Activated CD4-positive, alpha-beta T cell treated with anti-CD3 and anti-CD28 coated beads, Interleukin-2, amount 10 ng/mL, durations not matched to agents 24 days and 14 days (primary cell): ENCODE results near the gene DIPK1A. TPM values are rescaled to one million over a fixed set of nuclear protein-coding genes. Genes with fewer than 3 reads are reported as not detected.

Source experiments
- DNase-seq: peaks from one replicate; pipeline ENCODE4 v3.0.0; 2022
- H3K27ac Mint-ChIP-seq: one replicate; pipeline ENCODE4 v1.8.0; 2022; ENCODE audit warnings: mild to moderate bottlenecking, mixed read lengths
- H3K27me3 Mint-ChIP-seq: one replicate; pipeline ENCODE4 v1.8.0; 2022; ENCODE audit warnings: mixed read lengths
- H3K36me3 Mint-ChIP-seq: one replicate; pipeline ENCODE4 v1.8.0; 2022; ENCODE audit warnings: low read depth, mild to moderate bottlenecking, mixed read lengths
- H3K4me1 Mint-ChIP-seq: one replicate; pipeline ENCODE4 v1.8.0; 2021; ENCODE audit warnings: mixed read lengths
- H3K4me3 Mint-ChIP-seq: one replicate; pipeline ENCODE4 v1.8.0; 2022; ENCODE audit warnings: mild to moderate bottlenecking, moderate library complexity, mixed read lengths
- H3K9me3 Mint-ChIP-seq: one replicate; pipeline ENCODE4 v1.8.0; 2021; ENCODE audit warnings: mixed read lengths
- intact Hi-C: fragments of 100-400 bp; cut with micrococcal nuclease; formaldehyde crosslinking; loops from one replicate; pipeline ENCODE4 v1.15.1; 2023
- total RNA-seq: library from RNA; stranded (reverse); gene quantifications from 2 replicates; pipeline ENCODE4 v1.2.3, GENCODE V29; 2022

The DIPK1A gene
- total RNA-seq, 1 donor from 2014 or later: 19.7 TPM

- no peak for DNase-seq
- peaks cover 29% of the 10 kb centered on the region for H3K4me1 Mint-ChIP-seq
- H3K27me3 Mint-ChIP-seq: no peaks in the 10 kb centered on the region
- intact Hi-C loops: no loop called here
- no peak overlapping the region for H3K27ac Mint-ChIP-seq
- H3K36me3 Mint-ChIP-seq: peaks cover 14% of the 10 kb centered on the region
- H3K9me3 Mint-ChIP-seq: no peaks in the 10 kb centered on the region
- no peak overlapping the region for H3K4me3 Mint-ChIP-seq
Measured at GRCh38 chr1:92879316-92879968, 81.8 kb downstream of the DIPK1A start.

- Mint-ChIP-seq H3K36me3 (peaks cover 27% of the 10 kb centered on the region), H3K9me3 (no peaks in the 10 kb centered on the region), H3K4me3 (peak overlapping the region; percentile 42), H3K27me3 (no peaks in the 10 kb centered on the region), H3K4me1 (peaks cover 20% of the 10 kb centered on the region), H3K27ac (peak overlapping the region; percentile 8)
- no peak for DNase-seq
- intact Hi-C loops: no loop called here
Measured at GRCh38 chr1:92877792-92878191, 83.5 kb downstream of the DIPK1A start.

GRCh38 chr1:92877081-92877711 is 84.1 kb downstream of the DIPK1A start:
- Mint-ChIP-seq H3K4me3 (peak overlapping the region; percentile 42), H3K27me3 (no peaks in the 10 kb centered on the region), H3K4me1 (peaks cover 16% of the 10 kb centered on the region), H3K36me3 (peaks cover 31% of the 10 kb centered on the region), H3K9me3 (no peaks in the 10 kb centered on the region), H3K27ac (peak overlapping the region; percentile 41)
- DNase-seq: no peak
- intact Hi-C loops: no loop called here

GRCh38 chr1:92876351-92876750 is 84.9 kb downstream of the DIPK1A start:
- DNase-seq: no peak
- intact Hi-C loops: no loop called here

GRCh38 chr1:92874987-92875386 is 86.3 kb downstream of the DIPK1A start:
- Mint-ChIP-seq H3K4me1 (peaks cover 18% of the 10 kb centered on the region), H3K36me3 (peaks cover 40% of the 10 kb centered on the region), H3K27ac (no peak overlapping the region), H3K9me3 (no peaks in the 10 kb centered on the region), H3K27me3 (no peaks in the 10 kb centered on the region), H3K4me3 (no peak overlapping the region)
- no peak for DNase-seq
- intact Hi-C loops: no loop called here

More at GRCh38 chr1:92876351-92876750, 84.9 kb downstream of the DIPK1A start:
- H3K36me3 Mint-ChIP-seq: peaks cover 35% of the 10 kb centered on the region
- H3K4me1 Mint-ChIP-seq: peaks cover 16% of the 10 kb centered on the region
- H3K27me3 Mint-ChIP-seq: no peaks in the 10 kb centered on the region
- H3K27ac Mint-ChIP-seq: no peak overlapping the region
- no peak overlapping the region for H3K4me3 Mint-ChIP-seq
- H3K9me3 Mint-ChIP-seq: no peaks in the 10 kb centered on the region

GRCh38 chr1:92872719-92873118 is 88.5 kb downstream of the DIPK1A start:
- Mint-ChIP-seq H3K9me3 (no peaks in the 10 kb centered on the region), H3K4me3 (no peak overlapping the region), H3K36me3 (peaks cover 43% of the 10 kb centered on the region), H3K4me1 (peaks cover 9% of the 10 kb centered on the region), H3K27me3 (no peaks in the 10 kb centered on the region), H3K27ac (no peak overlapping the region)
- DNase-seq: no peak
- intact Hi-C loops: no loop called here

- H3K4me3 Mint-ChIP-seq: no peak overlapping the region
- peaks cover 2% of the 10 kb centered on the region for H3K4me1 Mint-ChIP-seq
- H3K27ac Mint-ChIP-seq: no peak overlapping the region
- DNase-seq: no peak
- H3K36me3 Mint-ChIP-seq: peaks cover 43% of the 10 kb centered on the region
- intact Hi-C loops: no loop called here
- H3K9me3 Mint-ChIP-seq: no peaks in the 10 kb centered on the region
- H3K27me3 Mint-ChIP-seq: no peaks in the 10 kb centered on the region
Measured at GRCh38 chr1:92870591-92870990, 90.7 kb downstream of the DIPK1A start.

GRCh38 chr1:92864131-92864530 is 97.1 kb downstream of the DIPK1A start:
- intact Hi-C loops: no loop called here
- Mint-ChIP-seq H3K9me3 (no peaks in the 10 kb centered on the region), H3K27ac (no peak overlapping the region), H3K4me3 (no peak overlapping the region), H3K27me3 (no peaks in the 10 kb centered on the region), H3K36me3 (peaks cover 7% of the 10 kb centered on the region), H3K4me1 (peaks cover 3% of the 10 kb centered on the region)
- DNase-seq: no peak

- Mint-ChIP-seq H3K27me3 (no peaks in the 10 kb centered on the region), H3K27ac (no peak overlapping the region), H3K4me3 (no peak overlapping the region), H3K36me3 (peaks cover 3% of the 10 kb centered on the region), H3K9me3 (no peaks in the 10 kb centered on the region), H3K4me1 (peaks cover 12% of the 10 kb centered on the region)
- no peak for DNase-seq
- intact Hi-C loops: no loop called here
Measured at GRCh38 chr1:92862605-92863004, 98.7 kb downstream of the DIPK1A start.

- Mint-ChIP-seq H3K36me3 (peaks cover 9% of the 10 kb centered on the region), H3K27ac (peak overlapping the region; percentile 6), H3K4me1 (peaks cover 15% of the 10 kb centered on the region), H3K27me3 (no peaks in the 10 kb centered on the region), H3K9me3 (no peaks in the 10 kb centered on the region), H3K4me3 (peak overlapping the region; percentile 64)
- DNase-seq: no peak
- intact Hi-C loops: loop anchor here (1.0 kb wide), 2 partner anchors 101 to 135 kb away; no protein-coding TSS in a partner anchor
Measured at GRCh38 chr1:92859400-92860039, 101.7 kb downstream of the DIPK1A start.

GRCh38 chr1:92858564-92859399 is 102.5 kb downstream of the DIPK1A start:
- H3K27me3 Mint-ChIP-seq: no peaks in the 10 kb centered on the region
- intact Hi-C loops: loop anchor here (1.0 kb wide), 2 partner anchors 102 to 136 kb away; no protein-coding TSS in a partner anchor
- peak overlapping the region; percentile 64 for H3K4me3 Mint-ChIP-seq
- H3K4me1 Mint-ChIP-seq: peaks cover 20% of the 10 kb centered on the region
- DNase-seq: peak; percentile 91
- H3K27ac Mint-ChIP-seq: peak overlapping the region; percentile 42
- no peaks in the 10 kb centered on the region for H3K9me3 Mint-ChIP-seq
- peaks cover 12% of the 10 kb centered on the region for H3K36me3 Mint-ChIP-seq

GRCh38 chr1:92857817-92858216 is 103.4 kb downstream of the DIPK1A start:
- DNase-seq: no peak
- H3K27me3 Mint-ChIP-seq: no peaks in the 10 kb centered on the region
- intact Hi-C loops: no loop called here

GRCh38 chr1:92855236-92855635 is 106.0 kb downstream of the DIPK1A start:
- peaks cover 20% of the 10 kb centered on the region for H3K36me3 Mint-ChIP-seq
- intact Hi-C loops: no loop called here
- H3K4me3 Mint-ChIP-seq: no peak overlapping the region
- H3K4me1 Mint-ChIP-seq: peaks cover 24% of the 10 kb centered on the region
- H3K27ac Mint-ChIP-seq: no peak overlapping the region
- DNase-seq: no peak
- no peaks in the 10 kb centered on the region for H3K9me3 Mint-ChIP-seq
- no peaks in the 10 kb centered on the region for H3K27me3 Mint-ChIP-seq

More at GRCh38 chr1:92857817-92858216, 103.4 kb downstream of the DIPK1A start:
- Mint-ChIP-seq H3K4me3 (no peak overlapping the region), H3K9me3 (no peaks in the 10 kb centered on the region), H3K4me1 (peaks cover 20% of the 10 kb centered on the region), H3K36me3 (peaks cover 14% of the 10 kb centered on the region), H3K27ac (no peak overlapping the region)
